HG02678 (cell line): ENCODE data around the gene IER3.
"Not testable (repeated sequence)": the region's sequence is repeated elsewhere in the genome, so short reads cannot be mapped to it uniquely, and the experiment has no call there.

Experiments used
- ATAC-seq: cut with Tn5 transposase; IDR thresholded peaks from one replicate; pipeline ENCODE4 v1.9.1; 2021; ENCODE audit warnings: mild to moderate bottlenecking, moderate library complexity; ENCODE audit not compliant: unreplicated experiment

Gene IER3

DNA sequence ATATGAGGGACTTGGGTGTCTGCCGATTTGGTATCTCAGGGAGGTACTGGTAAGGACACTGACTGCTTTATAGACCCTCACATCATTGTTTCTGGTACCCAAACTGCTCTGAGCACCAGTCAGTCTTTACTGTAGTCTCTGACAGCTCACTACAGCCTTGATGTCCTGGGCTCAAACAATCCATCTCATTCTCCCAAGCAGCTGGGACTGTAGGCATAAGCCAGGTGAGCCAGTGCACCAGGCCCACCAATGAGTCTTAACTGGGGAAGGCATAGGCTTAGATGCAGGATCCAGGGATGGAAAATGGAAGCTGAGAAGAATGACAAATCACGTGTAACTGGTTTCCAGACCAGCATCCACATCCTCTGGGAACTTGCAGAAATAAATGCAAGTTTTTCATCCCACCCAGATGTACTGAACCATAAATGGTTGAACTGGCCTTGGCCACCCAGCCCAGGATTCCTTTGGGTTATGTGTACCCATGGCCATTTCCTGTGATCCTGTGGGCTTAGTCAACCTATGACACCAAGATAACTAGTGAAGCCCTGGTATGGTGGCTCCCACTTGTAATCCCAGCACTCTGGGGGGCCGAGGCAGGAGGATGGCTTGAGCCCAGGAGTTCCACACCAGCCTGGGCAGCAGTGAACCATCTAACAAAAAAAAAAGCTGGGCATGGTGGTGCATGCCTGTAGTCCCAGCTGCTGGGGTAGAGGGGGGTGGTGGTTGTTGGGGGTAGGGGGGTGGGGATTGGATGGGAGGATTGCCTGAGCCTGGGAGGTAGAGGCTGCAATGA lies 18.4 kb downstream of the IER3 start:
- no peak for ATAC-seq

- ATAC-seq, result no peak
Measured at GRCh38 chr6:30724906-30725667, 19.3 kb downstream of the IER3 start.

DNA sequence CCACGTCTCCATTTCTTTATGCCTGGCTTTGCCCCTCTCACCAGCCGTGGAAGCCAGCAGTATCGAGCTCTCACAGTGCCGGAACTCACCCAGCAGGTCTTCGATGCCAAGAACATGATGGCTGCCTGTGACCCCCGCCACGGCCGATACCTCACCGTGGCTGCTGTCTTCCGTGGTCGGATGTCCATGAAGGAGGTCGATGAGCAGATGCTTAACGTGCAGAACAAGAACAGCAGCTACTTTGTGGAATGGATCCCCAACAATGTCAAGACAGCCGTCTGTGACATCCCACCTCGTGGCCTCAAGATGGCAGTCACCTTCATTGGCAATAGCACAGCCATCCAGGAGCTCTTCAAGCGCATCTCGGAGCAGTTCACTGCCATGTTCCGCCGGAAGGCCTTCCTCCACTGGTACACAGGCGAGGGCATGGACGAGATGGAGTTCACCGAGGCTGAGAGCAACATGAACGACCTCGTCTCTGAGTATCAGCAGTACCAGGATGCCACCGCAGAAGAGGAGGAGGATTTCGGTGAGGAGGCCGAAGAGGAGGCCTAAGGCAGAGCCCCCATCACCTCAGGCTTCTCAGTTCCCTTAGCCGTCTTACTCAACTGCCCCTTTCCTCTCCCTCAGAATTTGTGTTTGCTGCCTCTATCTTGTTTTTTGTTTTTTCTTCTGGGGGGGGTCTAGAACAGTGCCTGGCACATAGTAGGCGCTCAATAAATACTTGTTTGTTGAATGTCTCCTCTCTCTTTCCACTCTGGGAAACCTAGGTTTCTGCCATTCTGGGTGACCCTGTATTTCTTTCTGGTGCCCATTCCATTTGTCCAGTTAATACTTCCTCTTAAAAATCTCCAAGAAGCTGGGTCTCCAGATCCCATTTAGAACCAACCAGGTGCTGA lies 20.3 kb downstream of the IER3 start:
- not testable (repeated sequence) for ATAC-seq

- ATAC-seq, result not testable (repeated sequence)
Measured at GRCh38 chr6:30723159-30723842, 21.0 kb downstream of the IER3 start.

GRCh38 chr6:30722280-30723112 lies 21.9 kb downstream of the IER3 start:
- ATAC-seq, result no peak

GRCh38 chr6:30722025-30722279 lies 22.4 kb downstream of the IER3 start:
- not testable (repeated sequence) for ATAC-seq

DNA sequence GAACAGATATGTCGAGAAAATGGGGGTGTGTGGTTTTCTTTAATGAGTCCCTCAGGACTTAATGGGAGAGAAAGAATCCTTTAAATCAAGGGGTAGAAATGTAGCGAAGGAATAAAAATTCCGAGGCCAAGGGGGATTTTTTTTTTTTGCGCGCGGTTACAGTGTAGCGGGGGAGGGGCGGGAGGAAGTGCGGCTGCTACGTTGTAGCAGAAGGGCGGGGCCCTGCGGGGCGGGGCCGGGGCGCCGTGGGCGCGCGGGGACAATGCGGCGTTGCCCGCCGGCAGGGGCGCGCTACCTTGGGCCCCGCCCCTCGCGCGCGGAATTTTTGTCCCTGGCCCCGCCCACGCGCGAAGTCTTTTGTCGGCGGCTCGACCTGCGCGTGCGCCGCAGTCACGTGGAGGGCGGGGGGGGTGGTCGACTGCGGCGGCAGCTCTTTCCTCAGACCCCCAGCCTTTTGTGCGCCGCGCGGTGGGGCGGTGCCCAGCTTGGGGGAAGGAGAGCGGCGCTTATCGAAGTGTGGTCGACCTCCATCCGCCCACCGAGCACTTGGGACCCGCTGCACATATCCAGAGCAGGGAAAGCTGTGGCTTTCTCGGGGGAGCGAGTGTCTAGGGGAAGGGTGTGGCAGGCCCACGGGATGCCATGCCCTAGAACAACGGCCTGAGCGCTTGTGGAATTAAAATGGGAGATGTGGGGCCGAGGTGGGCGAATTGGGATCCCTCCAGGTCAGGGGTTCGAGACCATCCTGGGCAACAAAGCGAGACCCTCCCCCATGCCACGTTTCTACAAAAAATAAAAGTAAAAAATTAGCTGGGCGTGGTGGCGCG lies 22.9 kb downstream of the IER3 start:
- ATAC-seq, result peak; percentile 27

DNA sequence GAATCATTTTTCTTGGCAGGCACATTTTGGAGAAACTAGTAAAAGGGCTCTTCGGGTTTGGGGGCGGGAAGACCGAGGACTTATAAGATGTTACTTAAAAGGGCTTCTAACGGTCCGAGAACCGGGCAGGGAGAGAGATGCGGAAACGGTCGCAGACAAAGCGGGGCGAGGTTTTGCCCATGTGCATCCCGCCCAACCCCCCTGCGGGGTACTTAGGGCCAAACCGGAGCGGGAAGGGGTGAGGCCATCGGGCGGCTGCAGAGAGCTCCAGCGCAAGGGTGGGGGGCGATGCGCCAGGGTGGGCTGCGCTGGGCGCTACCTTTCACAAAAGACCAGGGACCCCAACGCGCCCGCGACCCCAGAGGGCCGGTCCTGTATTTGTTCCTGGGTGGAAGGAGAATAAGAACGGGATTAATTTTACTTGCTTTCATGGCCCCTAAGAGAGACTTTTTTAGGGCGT lies 23.6 kb downstream of the IER3 start:
- ATAC-seq, result no peak

GRCh38 chr6:30719791-30720737 lies 24.3 kb downstream of the IER3 start, which contains the start of gene TUBB:
Gene TUBB (plus strand): TSS chr6:30720352. CDS start chr6:30720507, 155 bp downstream.
- ATAC-seq, result peak; percentile 40

DNA sequence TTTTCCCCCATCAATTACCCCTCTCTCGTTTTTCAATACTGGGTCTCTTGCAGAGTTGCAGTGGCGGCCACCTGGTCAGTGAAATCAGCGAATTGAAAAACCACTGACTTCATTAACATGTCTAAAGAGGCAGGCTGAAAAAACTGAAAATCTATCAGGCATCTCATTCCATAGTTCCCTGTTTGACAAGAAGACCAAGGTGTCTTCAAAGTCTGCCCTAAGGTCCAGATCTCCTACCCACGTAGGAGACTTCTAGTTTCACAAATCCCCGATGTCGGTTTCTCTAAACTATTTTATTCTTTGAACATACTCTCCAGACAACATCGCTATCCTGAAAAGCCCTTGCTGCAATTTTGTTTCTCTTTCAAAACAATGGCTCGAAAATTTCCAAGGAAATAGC lies 25.0 kb downstream of the IER3 start:
- ATAC-seq, result no peak

GRCh38 chr6:30717845-30718720 lies 26.3 kb downstream of the IER3 start:
- ATAC-seq, result not testable (repeated sequence)

DNA sequence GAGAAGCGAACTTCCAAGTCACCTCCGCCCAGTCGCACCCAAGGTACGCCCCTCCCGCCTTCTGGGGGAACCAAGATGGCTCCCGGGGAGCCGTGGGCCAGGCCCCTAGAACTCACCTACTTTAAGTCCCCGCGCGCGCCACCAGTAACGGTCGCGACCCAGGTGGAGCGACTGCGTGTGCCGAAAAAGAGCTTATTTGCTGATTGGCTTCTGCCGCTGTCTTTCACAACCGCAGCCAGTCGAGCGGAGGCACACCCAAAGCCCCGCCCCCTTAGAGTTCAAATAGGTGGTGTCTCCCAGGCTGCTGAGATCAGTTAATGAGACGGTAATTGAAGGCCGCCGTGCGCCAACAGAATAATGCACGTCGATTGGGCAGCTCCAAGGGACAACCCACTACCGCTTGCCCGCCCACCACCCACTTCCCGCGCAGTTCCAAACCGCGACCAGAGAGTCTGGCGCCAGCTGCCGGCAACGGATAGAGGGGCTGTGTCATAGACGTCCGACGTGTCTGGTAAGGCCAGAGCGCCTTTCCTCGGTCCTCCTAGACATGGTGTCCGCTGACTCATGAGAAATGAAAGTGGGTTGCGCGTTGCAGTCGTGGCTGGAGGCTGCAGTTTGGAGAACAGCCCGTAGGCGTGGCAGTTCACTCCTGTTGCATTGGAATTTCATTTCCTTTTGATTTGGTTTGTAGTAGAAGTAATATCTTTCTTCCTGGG lies 27.1 kb downstream of the IER3 start, which contains the start of gene MDC1:
Gene MDC1 (minus strand): TSS at position 153 of the 716 bp plus-strand sequence. CDS start 2,106 bp downstream, outside the sequence.
- ATAC-seq, result peak; percentile 64

DNA sequence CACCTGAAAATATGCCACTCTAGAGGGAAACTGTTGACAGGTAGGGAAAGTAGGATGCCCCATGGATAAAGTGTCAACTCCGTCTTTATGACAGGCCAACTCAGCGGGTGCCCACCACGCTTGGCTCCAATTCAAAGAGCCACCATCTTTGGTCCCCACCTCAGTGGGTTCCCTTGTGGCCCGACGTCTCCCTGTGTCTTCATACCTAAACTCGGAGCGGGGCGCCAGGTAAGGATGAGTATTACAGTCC lies 27.5 kb downstream of the IER3 start:
- ATAC-seq, result no peak

- no peak for ATAC-seq
Measured at GRCh38 chr6:30714263-30714662, 30.1 kb downstream of the IER3 start.

DNA sequence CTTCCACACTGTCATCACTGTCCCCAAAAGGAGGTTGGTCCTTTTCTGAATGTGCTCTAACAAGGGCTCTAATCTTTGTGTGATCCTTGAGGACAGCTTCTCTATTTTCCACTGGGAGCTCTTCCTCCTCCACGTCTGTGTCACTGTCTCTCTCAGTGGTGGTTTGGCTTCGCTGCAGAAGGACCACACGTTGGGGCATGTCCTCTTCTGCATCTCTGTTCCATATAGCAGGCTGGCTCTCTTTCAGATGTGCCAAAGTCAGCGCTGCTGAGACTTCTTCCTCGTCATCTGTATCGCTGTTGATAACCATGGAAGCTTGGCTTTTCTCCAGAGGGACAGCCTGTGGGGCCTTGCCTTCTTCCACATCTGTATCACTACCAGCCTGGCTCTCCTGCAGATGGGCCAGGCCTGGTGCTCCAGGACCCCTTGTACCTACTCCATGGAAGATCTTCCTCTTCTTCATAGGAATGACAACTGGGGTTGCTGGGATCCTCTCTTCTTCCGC lies 31.9 kb downstream of the IER3 start:
- no peak for ATAC-seq

- peak; percentile 65 for ATAC-seq
Measured at GRCh38 chr6:30711758-30712380, 32.5 kb downstream of the IER3 start.
